ENCODE measurements around the gene HM13. TPM values are rescaled to one million over a fixed set of nuclear protein-coding genes. Genes with fewer than 3 reads are reported as not detected.
A peak's percentile ranks its signal among the peaks of the same experiment; 100 is the strongest.

HM13 gene
- total and polyA plus RNA-seq, 4 donors: 57.6 to 210 (median 99.1) TPM

- peak overlapping the region; percentile 17 to 29 for H3K9ac ChIP-seq (ENCODE audit: low read depth in 1 of 2, low read length in 2 of 2)
- H3K4me3 ChIP-seq (ENCODE audit: low read depth in 1 of 3, low read length in 3 of 3): peak overlapping the region; percentile 36 to 66 (median 63)
- 29% methylated on average over 17 of the region's 17 CpGs for WGBS
- H3K9me3 ChIP-seq (ENCODE audit: control insufficient read depth in 4 of 4, low read length in 3 of 4): no peaks in the 10 kb centered on the region
- TF ChIP-seq FOXA2 (IDR thresholded peaks at IDR 0.05): no peak
- H3K27ac ChIP-seq (ENCODE audit: low read depth in 1 of 2, low read length in 2 of 2): peak overlapping the region; percentile 78 to 82
- H3K4me1 ChIP-seq (ENCODE audit: control insufficient read depth in 4 of 4, insufficient read depth in 4 of 4, low read length in 3 of 4): peaks cover 10 to 44% (median 27%) of the 10 kb centered on the region in 4 donors
- no peaks in the 10 kb centered on the region for H3K36me3 ChIP-seq (ENCODE audit: control insufficient read depth in 4 of 4, insufficient read depth in 3 of 4, low read depth in 1 of 4, low read length in 3 of 4)
- DNase-seq (ENCODE audit: low spot score): no peak
- no peaks in the 10 kb centered on the region for H3K27me3 ChIP-seq (ENCODE audit: control insufficient read depth in 4 of 4, insufficient read depth in 4 of 4, low read length in 3 of 4)
These were observed 57.9 kb downstream of the HM13 start for GRCh38 chr20:31572042-31572700.

GRCh38 chr20:31572701-31573554 lies 58.7 kb downstream of the HM13 start:
- Histone ChIP-seq H3K9me3 (ENCODE audit: control insufficient read depth in 4 of 4, low read length in 3 of 4) (no peaks in the 10 kb centered on the region), H3K9ac (ENCODE audit: low read depth in 1 of 2, low read length in 2 of 2) (peak overlapping the region; percentile 17 to 85), H3K4me1 (ENCODE audit: control insufficient read depth in 4 of 4, insufficient read depth in 4 of 4, low read length in 3 of 4) (peaks cover 10 to 44% (median 26%) of the 10 kb centered on the region in 4 donors), H3K27ac (ENCODE audit: low read depth in 1 of 2, low read length in 2 of 2) (peak overlapping the region; percentile 78 to 82), H3K27me3 (ENCODE audit: control insufficient read depth in 4 of 4, insufficient read depth in 4 of 4, low read length in 3 of 4) (no peaks in the 10 kb centered on the region), H3K4me3 (ENCODE audit: low read depth in 1 of 3, low read length in 3 of 3) (peak overlapping the region; percentile 64 to 81 (median 66)), H3K36me3 (ENCODE audit: control insufficient read depth in 4 of 4, insufficient read depth in 3 of 4, low read depth in 1 of 4, low read length in 3 of 4) (no peaks in the 10 kb centered on the region)
- peak; percentile 92 for DNase-seq (ENCODE audit: low spot score)
- under 1% methylated on average over 63 of the region's 63 CpGs for WGBS
- TF ChIP-seq TAF1 (conservative IDR thresholded peaks at IDR 0.05): peak; percentile 30
- TF ChIP-seq RXRA (IDR thresholded peaks at IDR 0.05): peak; percentile 81 to 91
- TF ChIP-seq RAD21 (IDR thresholded peaks at IDR 0.05): peak in 1 of 2 donors; percentile 54
- TF ChIP-seq FOXA2 (IDR thresholded peaks at IDR 0.05): no peak
- TF ChIP-seq, protein P1, sequence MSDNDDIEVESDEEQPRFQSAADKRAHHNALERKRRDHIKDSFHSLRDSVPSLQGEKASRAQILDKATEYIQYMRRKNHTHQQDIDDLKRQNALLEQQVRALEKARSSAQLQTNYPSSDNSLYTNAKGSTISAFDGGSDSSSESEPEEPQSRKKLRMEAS (IDR thresholded peaks at IDR 0.05): peak; percentile 83
- TF ChIP-seq, protein P2, sequence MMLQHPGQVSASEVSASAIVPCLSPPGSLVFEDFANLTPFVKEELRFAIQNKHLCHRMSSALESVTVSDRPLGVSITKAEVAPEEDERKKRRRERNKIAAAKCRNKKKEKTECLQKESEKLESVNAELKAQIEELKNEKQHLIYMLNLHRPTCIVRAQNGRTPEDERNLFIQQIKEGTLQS (IDR thresholded peaks at IDR 0.05): peak; percentile 93
- peak; percentile 43 to 94 for TF ChIP-seq EGR1 (IDR thresholded peaks at IDR 0.05; ENCODE audit: low read depth in 2 of 2)
- TF ChIP-seq REST (IDR thresholded peaks at IDR 0.05): peak; percentile 12
- no peak for TF ChIP-seq FOXA1 (IDR thresholded peaks at IDR 0.05)
- no peak for TF ChIP-seq HNF4G (IDR thresholded peaks at IDR 0.05)
- TF ChIP-seq SP1 (IDR thresholded peaks at IDR 0.05): peak; percentile 85
- TF ChIP-seq JUND (IDR thresholded peaks at IDR 0.05): peak; percentile 99
- peak in 1 of 2 donors; percentile 59 for TF ChIP-seq GABPA (IDR thresholded peaks at IDR 0.05 in 1 of 2, conservative IDR thresholded peaks at IDR 0.05 in 1 of 2)
- no peak for TF ChIP-seq CTCF (IDR thresholded peaks at IDR 0.05; ENCODE audit: low read depth, low read length, missing input control)
- peak; percentile 77 to 78 for TF ChIP-seq HNF4A (conservative IDR thresholded peaks at IDR 0.05)
- peak; percentile 97 for TF ChIP-seq NR2F2 (IDR thresholded peaks at IDR 0.05)
- TF ChIP-seq YY1 (IDR thresholded peaks at IDR 0.05): peak; percentile 95
- TF ChIP-seq, protein P3, sequence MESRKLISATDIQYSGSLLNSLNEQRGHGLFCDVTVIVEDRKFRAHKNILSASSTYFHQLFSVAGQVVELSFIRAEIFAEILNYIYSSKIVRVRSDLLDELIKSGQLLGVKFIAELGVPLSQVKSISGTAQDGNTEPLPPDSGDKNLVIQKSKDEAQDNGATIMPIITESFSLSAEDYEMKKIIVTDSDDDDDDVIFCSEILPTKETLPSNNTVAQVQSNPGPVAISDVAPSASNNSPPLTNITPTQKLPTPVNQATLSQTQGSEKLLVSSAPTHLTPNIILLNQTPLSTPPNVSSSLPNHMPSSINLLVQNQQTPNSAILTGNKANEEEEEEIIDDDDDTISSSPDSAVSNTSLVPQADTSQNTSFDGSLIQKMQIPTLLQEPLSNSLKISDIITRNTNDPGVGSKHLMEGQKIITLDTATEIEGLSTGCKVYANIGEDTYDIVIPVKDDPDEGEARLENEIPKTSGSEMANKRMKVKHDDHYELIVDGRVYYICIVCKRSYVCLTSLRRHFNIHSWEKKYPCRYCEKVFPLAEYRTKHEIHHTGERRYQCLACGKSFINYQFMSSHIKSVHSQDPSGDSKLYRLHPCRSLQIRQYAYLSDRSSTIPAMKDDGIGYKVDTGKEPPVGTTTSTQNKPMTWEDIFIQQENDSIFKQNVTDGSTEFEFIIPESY (IDR thresholded peaks at IDR 0.05): peak; percentile 67

All from liver (tissue), 9 donors.